NCI-H2107 (cell line): Measurements from ENCODE around the gene HELQ.
"Not testable (repeated sequence)": the region's sequence is repeated elsewhere in the genome, so short reads cannot be mapped to it uniquely, and the experiment has no call there.

Experiments
- DNase-seq: peaks from one replicate; lab custom pipeline; 2025; lab: John Stamatoyannopoulos, UW

Gene HELQ

DNA sequence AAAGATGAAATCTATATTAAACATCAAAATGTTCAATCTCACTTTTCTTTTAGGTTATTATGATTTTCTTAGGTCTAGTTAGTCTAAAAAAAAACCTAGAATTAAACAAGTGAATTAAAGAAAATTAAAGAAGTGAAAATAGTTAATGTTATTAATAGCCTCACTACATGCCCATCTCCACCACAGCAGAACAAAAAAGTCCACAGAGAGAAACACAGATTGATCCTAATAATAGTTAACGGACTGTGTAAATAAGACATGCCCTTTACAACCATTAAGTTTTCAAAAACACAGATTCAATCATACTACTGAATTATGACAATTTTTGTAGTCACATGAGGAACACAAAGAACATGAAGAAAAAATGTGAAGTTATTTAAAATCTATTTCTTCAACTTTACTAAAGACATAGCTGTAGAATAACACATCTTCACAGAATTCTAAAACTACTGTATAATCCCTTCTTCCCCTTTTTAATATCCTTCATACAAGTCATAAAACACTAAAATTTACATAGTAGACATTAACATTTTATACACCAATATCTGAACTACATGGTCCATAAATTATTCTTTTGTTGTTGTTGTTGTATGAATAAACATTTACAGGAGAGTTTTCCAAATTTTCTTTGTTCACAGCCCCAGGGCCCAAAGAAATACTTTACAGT is 15.3 kb downstream of the HELQ start:
- DNase-seq = no peak

GRCh38 chr4:83438719-83439118 is 16.9 kb downstream of the HELQ start:
- DNase-seq = no peak

DNA sequence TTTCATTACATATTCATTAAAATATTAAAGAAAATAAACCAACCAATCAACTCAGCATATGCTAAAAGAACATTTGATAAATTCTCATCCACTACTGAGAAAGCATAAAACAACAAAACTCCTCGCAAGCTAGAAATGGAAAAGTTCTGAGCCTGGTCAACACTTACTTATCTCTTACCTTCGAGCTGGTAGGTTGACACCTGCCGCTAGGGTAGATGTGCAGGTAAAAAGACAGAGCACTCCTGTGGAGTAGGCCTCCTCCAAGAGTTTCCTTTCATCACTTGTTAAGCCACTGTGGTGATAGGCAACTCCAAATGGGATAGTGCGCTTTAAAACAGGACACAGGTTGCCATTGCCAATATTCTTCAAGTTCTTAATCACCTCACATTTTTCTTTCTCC is 18.9 kb downstream of the HELQ start:
- DNase-seq = no peak

DNA sequence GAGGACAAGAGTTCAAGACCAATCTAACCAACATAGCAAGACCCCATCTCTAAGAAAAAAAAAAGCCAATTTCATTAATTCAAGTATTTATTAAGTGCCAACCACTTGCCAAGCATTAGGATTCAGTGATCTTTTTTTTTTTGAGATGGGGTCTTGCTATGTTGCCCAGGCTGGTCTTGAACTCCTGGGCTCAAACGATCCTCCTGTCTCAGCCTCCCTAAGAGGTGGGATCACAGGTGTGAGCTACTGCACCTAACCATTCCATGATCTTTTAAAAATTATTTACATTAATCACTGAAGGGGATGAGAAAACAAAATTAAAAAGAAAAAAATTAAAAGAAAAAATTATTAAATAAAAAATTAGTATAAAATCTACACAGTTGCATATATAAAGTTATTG is 24.4 kb downstream of the HELQ start:
- DNase-seq = no peak

DNA sequence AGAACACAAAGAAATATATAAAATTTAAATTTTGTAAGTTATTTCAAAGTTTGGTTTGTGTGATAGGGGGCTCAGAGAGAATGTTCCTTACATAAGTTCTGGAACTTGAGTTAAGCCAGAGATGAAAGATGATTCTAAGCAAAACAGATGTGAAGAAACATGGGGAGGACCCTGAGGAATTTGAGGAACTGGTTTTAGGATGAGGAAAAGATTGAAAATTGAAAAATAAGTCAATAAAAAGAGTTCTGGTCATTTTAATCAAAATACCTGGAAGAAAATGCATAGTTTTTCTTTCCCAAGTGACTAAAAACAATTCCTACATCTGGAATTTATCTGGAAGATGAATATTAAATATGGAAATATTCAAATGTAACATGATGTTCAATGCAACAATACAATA is 37.4 kb downstream of the HELQ start:
- no peak for DNase-seq

DNA sequence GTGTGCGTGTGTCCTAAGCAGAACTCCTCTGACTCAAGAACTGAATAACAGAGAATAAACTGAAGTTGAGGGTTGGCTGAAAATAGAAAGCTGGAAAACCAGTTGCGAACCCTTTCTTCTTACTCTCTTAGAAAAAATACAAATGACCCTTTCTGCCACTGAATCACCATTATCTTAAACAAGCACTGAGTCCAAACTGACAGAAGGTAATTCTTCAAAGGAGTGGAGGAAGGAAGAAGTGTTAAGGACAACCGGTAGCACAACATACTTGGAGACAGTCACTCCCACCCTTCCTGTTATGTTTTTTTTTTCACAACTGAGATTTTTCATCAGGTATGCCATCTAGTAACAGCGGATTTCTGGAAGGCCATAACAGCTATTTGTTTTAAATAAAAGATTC is 38.1 kb downstream of the HELQ start:
- no peak for DNase-seq

DNA sequence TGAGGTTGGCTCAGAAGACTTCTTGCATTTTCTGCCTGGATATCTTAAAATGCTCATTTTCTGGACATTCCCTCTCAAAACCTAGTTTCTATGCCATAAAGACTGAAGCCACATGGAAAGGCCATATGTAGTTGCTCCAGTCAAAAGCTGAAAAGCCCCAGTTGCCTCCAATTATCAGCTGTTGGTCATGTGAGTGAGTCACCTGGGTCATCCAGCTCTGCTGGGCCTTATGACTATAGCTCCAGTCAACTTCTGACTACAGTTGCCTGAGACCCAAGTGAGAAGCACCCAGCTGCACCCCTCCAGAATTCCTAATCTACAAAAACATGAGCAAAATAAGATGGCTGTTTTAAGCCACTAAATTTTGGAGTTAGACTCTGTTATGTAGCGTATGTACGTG is 41.9 kb downstream of the HELQ start:
- DNase-seq = no peak

GRCh38 chr4:83408908-83409307 is 46.7 kb downstream of the HELQ start:
- DNase-seq = no peak

- no peak for DNase-seq
Observed at GRCh38 chr4:83405844-83406816, 49.5 kb downstream of the HELQ start.

DNA sequence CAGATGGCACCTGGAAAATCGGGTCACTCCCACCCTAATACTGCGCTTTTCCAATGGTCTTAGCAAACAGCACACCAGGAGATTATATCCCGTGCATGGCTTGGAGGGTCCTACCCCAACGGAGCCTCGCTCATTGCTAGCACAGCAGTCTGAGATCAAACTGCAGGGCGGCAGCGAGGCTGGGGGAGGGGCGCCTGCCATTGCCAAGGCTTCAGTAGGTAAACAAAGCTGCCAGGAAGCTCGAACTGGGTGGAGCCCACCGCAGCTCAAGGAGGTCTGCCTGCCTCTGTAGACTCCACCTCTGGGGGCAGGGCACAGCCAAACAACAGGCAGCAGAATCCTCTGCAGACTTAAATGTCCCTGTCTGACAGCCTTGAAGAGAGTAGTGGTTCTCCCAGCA is 57.5 kb downstream of the HELQ start:
- not testable (repeated sequence) for DNase-seq

DNA sequence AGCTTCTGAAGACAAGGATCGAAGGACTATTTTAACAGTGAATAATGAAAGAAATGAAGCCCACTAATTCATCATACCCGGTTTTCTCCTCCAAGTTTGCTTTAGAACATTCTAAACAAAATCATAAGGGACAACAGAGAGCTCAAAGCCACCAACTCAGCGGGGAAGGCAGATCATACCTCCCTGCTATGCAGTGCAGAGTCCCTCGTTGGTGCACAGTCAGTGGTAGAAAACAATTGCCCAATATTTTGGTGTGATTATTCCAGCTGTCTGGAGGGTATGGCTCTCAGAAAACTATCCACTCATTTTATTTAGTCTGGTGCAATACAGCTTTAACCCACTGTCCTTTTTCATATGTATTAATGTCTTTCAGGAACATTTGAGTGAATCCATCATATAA is 61.7 kb downstream of the HELQ start:
- DNase-seq = no peak

- no peak for DNase-seq
Observed at GRCh38 chr4:83392562-83392961, 63.1 kb downstream of the HELQ start.

DNA sequence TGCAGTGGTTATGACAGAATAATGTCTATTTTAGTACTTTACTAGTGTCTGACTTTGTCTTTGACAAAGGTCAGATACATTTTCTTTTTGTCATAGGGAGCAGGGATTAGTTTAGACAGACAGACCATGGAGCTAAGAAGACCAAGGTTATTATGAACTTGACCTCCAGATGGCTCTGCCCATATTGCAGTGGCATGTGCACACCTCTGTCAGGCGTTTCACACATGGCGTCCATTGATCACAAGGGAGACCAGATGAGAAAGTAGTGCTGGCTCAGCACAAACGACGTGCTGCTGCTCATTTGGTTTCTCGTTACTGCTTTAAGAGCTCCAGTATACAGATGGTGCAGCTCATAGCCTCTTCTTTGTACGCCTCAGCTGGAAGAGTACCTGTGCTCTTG is 64.7 kb downstream of the HELQ start:
- no peak for DNase-seq

DNA sequence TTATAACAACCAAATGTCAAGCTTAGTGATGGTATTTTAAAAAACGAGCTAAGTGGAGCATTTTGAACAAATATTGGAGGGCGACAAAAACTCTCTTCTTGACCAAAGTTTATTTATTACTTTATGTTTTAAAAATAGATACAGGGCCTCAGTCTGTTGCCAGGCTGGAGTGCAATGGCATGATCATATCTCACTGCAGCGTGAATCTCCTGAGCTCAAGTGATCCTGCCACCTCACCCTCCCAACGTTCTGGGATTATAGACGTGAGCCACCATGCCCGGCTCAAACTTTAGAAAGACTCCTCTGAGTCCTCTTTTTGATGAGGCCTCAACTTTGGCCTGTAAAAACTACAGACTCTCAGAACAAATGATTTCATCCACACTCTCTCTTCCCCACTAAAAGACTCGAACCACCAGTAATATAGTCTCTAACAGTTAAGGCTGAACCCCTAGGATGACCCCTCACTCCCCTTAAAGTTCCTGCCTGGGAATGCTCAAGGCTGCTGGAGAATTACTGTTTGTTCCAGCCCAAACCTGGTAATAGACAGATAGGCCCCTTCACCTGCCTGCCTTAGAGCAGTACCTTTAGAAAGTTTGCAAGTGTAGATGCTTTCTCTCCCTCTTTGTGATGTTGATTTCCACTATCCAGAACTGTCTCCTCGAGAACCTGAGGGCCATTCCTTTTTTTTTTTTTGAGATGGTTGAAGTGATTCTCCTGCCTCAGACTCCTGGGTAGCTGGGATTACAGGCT is 65.7 kb downstream of the HELQ start:
- DNase-seq = no peak

DNA sequence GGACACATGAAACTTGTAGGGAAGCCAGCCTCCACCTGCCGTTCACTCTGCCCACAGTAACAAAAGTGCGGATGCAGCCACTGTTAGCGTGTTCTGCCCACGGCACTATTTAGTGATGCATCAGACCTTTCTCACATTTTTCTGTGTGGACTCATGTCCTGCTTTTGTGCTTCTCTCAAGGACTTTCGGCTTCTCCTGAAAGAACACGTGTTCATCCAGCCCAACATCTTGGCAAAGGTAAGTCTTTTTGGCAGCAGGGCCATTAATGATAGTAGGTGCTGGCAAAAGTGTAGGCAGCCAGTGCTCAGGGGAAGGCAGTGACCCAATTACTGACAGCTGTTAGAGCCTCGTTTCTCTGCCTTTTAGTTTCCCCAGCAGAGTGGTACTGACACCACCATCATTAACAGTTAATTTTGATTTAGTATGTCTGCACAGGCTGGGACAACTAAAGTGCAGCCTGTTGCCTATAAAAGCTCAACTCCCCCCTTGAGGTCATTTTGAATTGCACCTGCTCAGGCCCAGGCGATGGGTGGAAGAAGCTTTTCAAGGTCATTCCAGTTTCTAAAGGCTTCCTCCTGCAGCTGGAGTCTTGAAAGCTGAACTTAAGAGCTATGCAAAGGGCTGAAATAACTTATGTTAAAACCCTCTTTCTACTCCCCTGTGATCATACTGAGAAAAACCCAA is 66.4 kb downstream of the HELQ start:
- DNase-seq = no peak

- no peak for DNase-seq
Observed at GRCh38 chr4:83388313-83388676, 67.3 kb downstream of the HELQ start.

GRCh38 chr4:83387476-83388312 is 67.9 kb downstream of the HELQ start:
- DNase-seq = no peak

DNA sequence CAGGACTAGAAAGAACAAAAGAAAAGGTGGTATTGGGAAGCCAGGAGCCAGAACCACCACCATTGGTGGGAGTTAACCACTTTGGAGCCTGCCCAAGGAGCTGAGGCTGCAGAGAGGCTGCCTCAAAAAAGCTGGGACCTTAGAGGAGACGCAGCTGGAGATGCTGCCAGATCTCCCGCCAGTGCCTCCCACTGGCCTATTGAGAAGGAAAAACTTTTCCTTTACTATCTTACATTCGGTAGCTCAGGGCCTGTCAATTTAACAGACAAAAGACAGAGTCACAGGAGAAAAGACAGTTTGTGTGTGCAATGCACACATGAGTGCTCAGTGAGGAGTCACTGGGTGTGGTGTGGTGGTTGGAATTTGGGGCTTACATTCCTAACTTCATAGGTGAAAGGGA is 68.6 kb downstream of the HELQ start:
- DNase-seq = no peak

- DNase-seq = no peak
Observed at GRCh38 chr4:83382850-83383249, 72.8 kb downstream of the HELQ start.

DNA sequence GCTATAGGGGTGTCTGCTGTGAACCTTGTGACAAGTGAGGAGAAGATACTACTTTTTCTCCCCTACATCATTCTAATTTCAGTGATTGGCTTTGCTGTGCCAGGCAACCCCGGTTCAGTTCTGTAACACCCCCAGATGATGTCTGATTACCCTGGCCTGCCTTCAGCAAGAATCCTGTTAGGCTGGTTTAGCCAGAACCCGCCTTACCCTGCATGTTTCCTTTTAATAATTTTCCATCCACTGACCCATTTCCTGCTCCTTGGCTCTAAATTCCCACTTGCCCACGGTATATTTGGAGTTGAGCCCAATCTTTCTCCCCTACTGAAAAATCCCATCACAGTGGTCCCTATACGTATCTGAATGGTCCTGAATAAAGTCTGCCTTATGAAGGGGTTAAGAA is 74.5 kb downstream of the HELQ start:
- no peak for DNase-seq

- DNase-seq = no peak
Observed at GRCh38 chr4:83378419-83378818, 77.2 kb downstream of the HELQ start.
